Effector memory CD4-positive, alpha-beta T cell (primary cell): ENCODE results near the gene RPL36A.

ENCODE experiments used
- DNase-seq, 3 donors: peaks; one replicate each; pipeline ENCODE4 v3.0.0-alpha.2; 2020
- H3K27ac ChIP-seq: 2 replicates; pipeline ENCODE4 v1.7.0; 2013; ENCODE audit warnings: mild to moderate bottlenecking, low read length, moderate library complexity; ENCODE audit not compliant: insufficient read depth, poor library complexity, severe bottlenecking
- H3K27me3 ChIP-seq: replicated peaks from 2 replicates; pipeline ENCODE4 v1.7.0; 2013; ENCODE audit warnings: mild to moderate bottlenecking, low read length; ENCODE audit not compliant: insufficient read depth, control insufficient read depth, poor library complexity, severe bottlenecking
- H3K36me3 ChIP-seq: 2 replicates; pipeline ENCODE4 v1.7.0; 2013; ENCODE audit warnings: mild to moderate bottlenecking, low read length, moderate library complexity; ENCODE audit not compliant: control insufficient read depth, insufficient read depth
- H3K4me1 ChIP-seq: 2 replicates; pipeline ENCODE4 v1.7.0; 2013; ENCODE audit warnings: low read length, mild to moderate bottlenecking; ENCODE audit not compliant: control insufficient read depth, insufficient read depth, poor library complexity, severe bottlenecking
- H3K4me3 ChIP-seq: 2 replicates; pipeline ENCODE4 v1.7.0; 2013; ENCODE audit warnings: low read length, low read depth, mild to moderate bottlenecking; ENCODE audit not compliant: insufficient read depth, poor library complexity, severe bottlenecking
- H3K9me3 ChIP-seq: 2 replicates; pipeline ENCODE4 v1.7.0; 2013; ENCODE audit warnings: mild to moderate bottlenecking, low read length, moderate library complexity; ENCODE audit not compliant: control insufficient read depth
- total RNA-seq, 3 donors: gene quantifications; one replicate each; lab custom pipeline; 2026; lab: John Stamatoyannopoulos, UW

Gene RPL36A
- total RNA-seq: 9.9 to 18.6 (median 16.5) reads per million in 3 donors

DNA sequence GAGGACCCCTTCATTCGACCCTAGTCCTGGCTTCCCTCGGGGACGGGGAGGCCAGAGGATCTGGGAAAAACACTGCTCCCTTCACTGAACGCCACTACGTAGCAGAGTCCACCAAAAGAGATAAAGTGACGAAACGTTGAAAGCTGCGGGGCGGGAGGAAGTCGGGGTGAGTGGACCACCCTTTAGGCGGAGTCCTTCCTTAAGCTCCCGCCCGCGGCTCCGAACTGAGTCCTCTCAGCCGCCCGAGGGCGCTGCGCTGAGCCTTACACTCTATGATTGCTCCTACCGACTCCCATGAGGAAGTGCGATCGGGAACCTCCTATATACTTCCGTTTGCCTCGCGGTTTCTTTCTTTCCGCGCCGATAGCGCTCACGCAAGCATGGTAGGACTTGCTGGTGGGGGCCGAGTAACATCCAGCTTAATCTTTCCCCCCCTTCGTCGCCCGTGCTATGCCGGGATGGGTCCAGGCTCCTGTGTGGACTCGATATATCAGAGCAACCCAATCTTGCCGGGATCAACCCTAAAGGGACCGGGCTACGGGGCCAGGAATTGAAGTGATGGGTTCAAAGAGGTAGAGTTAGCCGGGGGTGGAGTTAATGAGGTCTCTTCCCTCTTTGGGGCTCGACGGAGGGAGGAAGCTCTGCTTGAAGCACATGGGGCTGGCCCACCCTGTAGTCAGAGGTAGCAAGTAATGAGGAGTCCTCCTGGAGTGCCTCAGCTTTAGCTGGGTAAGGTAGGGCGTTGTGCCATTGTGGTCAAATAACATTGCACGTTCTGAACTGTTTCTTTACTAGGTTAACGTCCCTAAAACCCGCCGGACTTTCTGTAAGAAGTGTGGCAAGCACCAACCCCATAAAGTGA, at the start of gene RPL36A:
RPL36A (plus strand) TSS at position 348 of the 862 bp plus-strand sequence; CDS start at position 381, 33 bp downstream.
- peak; percentile 68 to 71 (median 71) for DNase-seq

DNA sequence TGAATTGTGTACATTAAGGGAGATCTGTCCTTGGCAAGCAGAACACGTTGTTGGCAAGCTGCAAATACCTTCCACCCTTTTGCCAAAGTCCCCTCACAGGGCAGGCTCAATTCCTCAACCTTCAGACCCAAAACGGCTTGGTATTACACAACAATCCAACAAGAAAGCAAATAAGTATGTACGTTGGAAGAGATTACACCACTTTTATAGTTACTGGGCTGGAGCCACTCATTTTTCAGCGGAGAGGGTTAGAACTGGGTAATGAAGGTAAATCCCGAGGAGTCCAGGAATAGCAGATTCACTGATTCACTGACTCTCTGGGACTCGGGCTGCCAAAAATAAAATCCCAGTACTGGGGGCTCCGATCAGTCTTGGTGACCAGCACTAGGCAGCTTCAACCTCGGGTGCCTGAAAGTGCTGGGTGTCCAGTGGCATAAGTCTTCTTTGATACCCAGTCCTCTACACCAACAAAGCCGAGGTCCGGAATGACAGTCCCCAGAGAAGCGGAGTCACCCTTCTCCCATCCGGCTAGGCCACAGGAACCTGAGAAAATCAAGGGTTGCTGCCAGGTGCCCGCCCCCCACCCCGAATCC, 42.9 kb upstream of the RPL36A start:
- no peak for DNase-seq
- peak overlapping the region; percentile 83 for H3K27ac ChIP-seq
- no peaks in the 10 kb centered on the region for H3K36me3 ChIP-seq
- H3K27me3 ChIP-seq: no peaks in the 10 kb centered on the region
- no peaks in the 10 kb centered on the region for H3K4me1 ChIP-seq
- H3K4me3 ChIP-seq: peak overlapping the region; percentile 81
- no peaks in the 10 kb centered on the region for H3K9me3 ChIP-seq

More for the DNA sequence above, at the start of gene RPL36A:
- H3K4me3 ChIP-seq: peak within 1 kb of the TSS; percentile 33
- no peaks in the 10 kb centered on the region for H3K36me3 ChIP-seq
- H3K27me3 ChIP-seq: no peaks in the 10 kb centered on the region
- no peaks in the 10 kb centered on the region for H3K9me3 ChIP-seq
- H3K27ac ChIP-seq: peak within 1 kb of the TSS; percentile 64
- H3K4me1 ChIP-seq: no peaks in the 10 kb centered on the region

DNA sequence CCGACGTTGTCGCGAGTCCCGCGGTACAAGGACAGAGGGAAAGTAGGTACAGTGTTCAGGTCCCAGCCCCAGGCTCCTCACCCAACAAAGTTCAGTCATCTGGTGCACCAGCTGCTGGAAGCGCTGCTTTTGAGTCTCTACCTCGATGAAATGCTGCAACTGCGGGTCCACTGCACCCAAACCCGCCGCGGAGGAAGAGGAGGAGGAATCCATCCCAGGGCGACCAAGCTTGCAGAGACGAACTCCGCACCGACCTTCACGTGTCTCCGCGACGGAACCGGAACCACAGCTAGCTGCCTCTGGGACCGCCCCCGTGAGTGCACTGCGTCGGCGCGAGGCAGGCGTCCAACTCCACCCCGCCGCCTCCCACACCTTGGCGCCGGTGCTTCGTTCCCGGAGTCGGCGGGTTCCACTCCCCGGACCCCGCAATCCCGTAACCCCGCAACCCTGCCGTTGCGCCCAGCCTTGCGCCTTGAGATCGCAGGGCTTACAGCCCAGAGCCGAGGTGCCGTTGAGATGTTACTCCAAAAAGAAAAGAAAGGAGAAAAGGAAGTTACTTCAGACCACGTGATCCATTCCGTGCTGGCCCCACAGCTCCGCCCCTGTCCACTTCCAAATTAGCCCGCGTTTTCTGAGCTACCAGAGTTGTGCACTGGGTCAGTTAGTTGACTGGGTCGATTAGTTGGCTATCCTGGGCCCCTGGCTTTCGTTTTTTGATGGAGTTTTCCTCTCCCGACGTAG, 42.2 kb upstream of the RPL36A start, which contains the start of gene TIMM8A:
TIMM8A (minus strand) TSS at position 291 of the 741 bp plus-strand sequence; CDS start at position 213, 78 bp downstream.
- Histone ChIP-seq H3K9me3 (no peaks in the 10 kb centered on the region), H3K36me3 (no peaks in the 10 kb centered on the region), H3K4me1 (no peaks in the 10 kb centered on the region), H3K27ac (peak within 1 kb of the TSS; percentile 83), H3K4me3 (peak within 1 kb of the TSS; percentile 81), H3K27me3 (no peaks in the 10 kb centered on the region)
- DNase-seq: peak; percentile 41 to 68 (median 66)

DNA sequence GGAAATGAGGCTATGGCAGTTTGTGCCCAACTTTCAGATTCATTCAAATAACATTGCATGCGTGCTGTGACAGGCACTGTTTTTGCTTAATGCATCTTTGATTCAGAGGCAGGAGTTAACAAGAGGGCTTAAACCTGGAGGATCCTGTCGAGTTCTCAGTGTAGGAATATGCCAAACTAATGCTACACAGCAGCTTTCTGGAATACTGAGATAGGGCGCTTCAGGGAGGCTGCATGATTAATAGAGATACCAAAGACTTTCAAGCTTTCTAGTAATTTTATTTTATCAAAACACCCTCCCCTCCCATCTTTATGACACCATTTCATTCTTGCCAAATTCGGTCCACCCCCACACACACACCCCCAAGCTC, 41.6 kb upstream of the RPL36A start:
- Histone ChIP-seq H3K9me3 (no peaks in the 10 kb centered on the region), H3K27me3 (no peaks in the 10 kb centered on the region), H3K4me3 (peak overlapping the region; percentile 81), H3K27ac (peak overlapping the region; percentile 83), H3K4me1 (no peaks in the 10 kb centered on the region), H3K36me3 (no peaks in the 10 kb centered on the region)
- no peak for DNase-seq

DNA sequence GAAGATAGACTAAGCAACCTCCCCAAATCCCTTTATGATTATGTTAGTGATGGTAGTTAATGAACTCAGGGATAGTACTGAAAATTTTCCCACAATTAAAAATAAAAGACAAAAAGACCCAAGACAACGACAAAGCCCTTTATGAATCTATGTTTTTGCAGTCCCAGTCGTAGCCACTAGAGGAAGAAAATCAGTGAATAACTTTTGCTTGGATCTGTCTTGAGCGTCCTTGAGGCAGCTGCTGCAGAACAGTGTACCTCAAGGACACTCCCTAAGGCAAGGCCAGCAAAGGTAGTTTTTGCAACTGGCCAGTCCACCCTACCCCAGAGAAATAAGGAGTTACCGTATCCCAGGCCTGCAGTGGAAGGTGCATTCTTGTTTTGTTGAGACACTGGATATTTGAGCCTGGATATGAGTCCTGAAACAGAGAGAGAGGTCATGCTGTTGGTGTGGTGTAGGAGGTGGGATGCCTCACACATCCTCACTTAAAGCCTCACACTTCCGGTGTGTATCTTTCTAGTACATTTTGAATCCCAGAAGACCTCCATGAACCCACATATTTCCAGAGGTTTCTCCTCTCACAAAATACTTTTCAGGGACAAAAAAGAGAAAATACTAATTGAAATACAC, 33.5 kb upstream of the RPL36A start:
- Histone ChIP-seq H3K27ac (no peak overlapping the region), H3K9me3 (no peaks in the 10 kb centered on the region), H3K4me3 (no peak overlapping the region), H3K36me3 (no peaks in the 10 kb centered on the region), H3K27me3 (no peaks in the 10 kb centered on the region), H3K4me1 (no peaks in the 10 kb centered on the region)
- DNase-seq: no peak

DNA sequence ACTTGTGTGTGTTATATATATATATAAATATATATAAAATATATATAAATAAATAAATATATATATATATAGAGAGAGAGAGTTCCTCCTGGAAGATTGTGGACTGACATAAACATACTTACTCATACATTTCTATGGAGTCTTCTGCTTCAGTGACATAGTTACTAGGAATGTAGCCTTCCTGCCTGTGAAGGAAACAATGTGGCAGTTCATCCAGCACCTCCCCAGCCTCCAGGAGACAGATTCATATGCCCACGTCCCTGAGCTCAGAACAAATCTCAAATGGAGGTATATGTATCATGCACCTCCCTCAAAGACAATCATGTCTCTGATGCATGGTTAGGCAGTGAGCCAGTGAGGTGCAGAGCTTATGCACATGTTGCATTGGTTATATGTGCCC, 30.8 kb upstream of the RPL36A start:
- no peak overlapping the region for H3K27ac ChIP-seq
- H3K4me3 ChIP-seq: no peak overlapping the region
- no peaks in the 10 kb centered on the region for H3K27me3 ChIP-seq
- no peaks in the 10 kb centered on the region for H3K9me3 ChIP-seq
- H3K36me3 ChIP-seq: no peaks in the 10 kb centered on the region
- DNase-seq: no peak
- no peaks in the 10 kb centered on the region for H3K4me1 ChIP-seq

DNA sequence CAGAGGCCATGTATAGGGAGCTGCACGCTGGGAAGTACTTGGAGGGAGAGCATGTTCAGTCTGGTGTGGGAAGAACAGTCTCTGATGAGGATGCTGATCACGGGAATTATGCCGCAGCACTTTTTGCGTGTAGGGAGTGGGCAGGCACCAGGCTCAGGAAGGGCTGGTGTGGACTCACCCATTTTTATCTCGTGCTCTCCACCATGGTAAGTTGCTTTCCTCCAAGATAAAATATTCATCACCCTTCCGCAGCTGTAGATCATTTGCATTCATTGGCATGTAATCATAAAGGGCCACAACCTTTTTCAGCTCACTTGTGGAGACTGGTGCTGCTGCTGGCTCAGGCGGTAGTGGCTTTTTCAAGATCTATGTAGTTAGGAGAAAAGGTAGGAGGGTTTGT, 30.4 kb upstream of the RPL36A start:
- Histone ChIP-seq H3K27me3 (no peaks in the 10 kb centered on the region), H3K4me3 (no peak overlapping the region), H3K27ac (no peak overlapping the region), H3K9me3 (no peaks in the 10 kb centered on the region), H3K36me3 (no peaks in the 10 kb centered on the region), H3K4me1 (no peaks in the 10 kb centered on the region)
- no peak for DNase-seq

DNA sequence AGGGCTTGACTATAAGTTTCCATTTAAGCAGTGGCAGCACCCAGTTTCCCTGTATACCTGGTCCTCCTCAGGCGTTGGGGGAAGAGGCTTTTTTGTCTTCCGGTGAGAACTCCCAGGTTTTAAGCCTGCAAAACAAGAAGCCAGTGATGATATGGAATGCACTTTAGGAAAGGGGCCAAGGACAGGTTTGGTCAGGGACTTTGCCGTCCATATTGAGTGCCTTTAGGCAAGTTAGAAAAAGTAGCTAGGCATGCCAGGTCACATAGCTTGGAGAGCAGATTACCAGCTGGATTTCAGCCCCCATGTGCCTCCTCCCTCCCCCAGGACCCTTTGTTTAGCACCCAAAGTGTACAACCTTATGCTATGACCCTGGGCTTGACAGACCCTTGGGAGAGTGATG, 28.7 kb upstream of the RPL36A start:
- no peak overlapping the region for H3K27ac ChIP-seq
- no peak overlapping the region for H3K4me3 ChIP-seq
- H3K36me3 ChIP-seq: no peaks in the 10 kb centered on the region

DNA sequence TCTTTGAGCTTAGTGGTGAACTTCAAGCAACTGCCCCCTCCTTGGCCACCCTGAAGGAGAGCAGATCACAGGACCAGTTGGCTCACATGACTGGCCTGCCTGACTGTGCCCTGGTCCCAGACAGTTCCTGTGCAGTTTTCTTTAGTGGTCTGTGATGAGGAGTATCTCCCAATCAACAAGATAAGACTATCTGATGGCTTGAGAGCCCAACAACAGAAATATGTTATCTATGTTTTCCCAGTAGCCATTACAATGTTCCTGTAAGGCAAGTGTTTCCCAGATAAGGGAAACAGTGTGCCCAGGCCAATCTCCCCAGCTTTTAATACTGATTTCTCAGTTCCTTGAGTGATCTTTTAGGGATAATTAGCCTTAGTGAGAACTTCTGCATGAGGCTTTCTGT, 28.1 kb upstream of the RPL36A start:
- Histone ChIP-seq H3K36me3 (no peaks in the 10 kb centered on the region), H3K4me3 (no peak overlapping the region), H3K9me3 (no peaks in the 10 kb centered on the region), H3K4me1 (no peaks in the 10 kb centered on the region), H3K27me3 (no peaks in the 10 kb centered on the region), H3K27ac (no peak overlapping the region)
- no peak for DNase-seq

More for the DNA sequence above, 28.7 kb upstream of the RPL36A start:
- Histone ChIP-seq H3K27me3 (no peaks in the 10 kb centered on the region), H3K9me3 (no peaks in the 10 kb centered on the region), H3K4me1 (no peaks in the 10 kb centered on the region)
- no peak for DNase-seq
